Measurements from ENCODE around the gene WIF1. TPM values are rescaled to one million over a fixed set of nuclear protein-coding genes. Genes with fewer than 3 reads are reported as not detected.

WIF1 gene
- total and polyA plus RNA-seq, 10 of the 15 experiments (the other 5 are each of a cell fraction or from before 2014, with no cell fraction given): 0.04 to 0.05 (median 0.05) TPM; not detected in 7

- no peak for TF ChIP-seq ZNF24 (IDR thresholded peaks at IDR 0.05)
- no peak for TF ChIP-seq SKIL (IDR thresholded peaks at IDR 0.05; ENCODE audit: low read depth, poor library complexity, severe bottlenecking)
- no peak for TF ChIP-seq ZBTB11 (CRISPR knock-in tag; IDR thresholded peaks at IDR 0.05)
- no peak for TF ChIP-seq ZNF274 (IDR thresholded peaks at IDR 0.05; ENCODE audit: insufficient read depth, insufficient read length)
- TF ChIP-seq ZZZ3 (IDR thresholded peaks at IDR 0.05; ENCODE audit: control insufficient read depth, insufficient read length, low read depth): no peak
- TF ChIP-seq TAF1 (IDR thresholded peaks at IDR 0.05; ENCODE audit: borderline replicate concordance, low read depth, low read length): peak; percentile 97
- TF ChIP-seq RELB (IDR thresholded peaks at IDR 0.05; ENCODE audit: low read depth): peak; percentile 60
- peak; percentile 62; the same call in 2 of the 3 replicates for TF ChIP-seq POU2F2 (IDR thresholded peaks at IDR 0.05; ENCODE audit: borderline replicate concordance, low read depth, low read length)
- TF ChIP-seq CEBPB (IDR thresholded peaks at IDR 0.05; ENCODE audit: borderline replicate concordance in 1 of 2, low read depth in 2 of 2, low read length in 2 of 2): no peak
- no peak for TF ChIP-seq CHD1 (IDR thresholded peaks at IDR 0.05; ENCODE audit: low read depth, low read length)
- peak; percentile 16 for TF ChIP-seq MLLT1 (IDR thresholded peaks at IDR 0.05)
- no peak for TF ChIP-seq TARDBP (IDR thresholded peaks at IDR 0.05; ENCODE audit: borderline replicate concordance)
- TF ChIP-seq POLR2AphosphoS2 (IDR thresholded peaks at IDR 0.05; ENCODE audit: low read depth, low read length): peak; percentile 86
- no peak for TF ChIP-seq NR2C2 (IDR thresholded peaks at IDR 0.05; ENCODE audit: borderline replicate concordance, control insufficient read depth, insufficient read length, low read depth)
- no peak for TF ChIP-seq HDAC2 (IDR thresholded peaks at IDR 0.05)
- no peak for TF ChIP-seq ZBTB33 (IDR thresholded peaks at IDR 0.05)
Observed at GRCh38 chr12:65169320-65170208, 48.5 kb upstream of the WIF1 start, which contains the start of gene LEMD3 (continued).
